Measurements from ENCODE around the gene TUSC2.

Gene TUSC2

DNA sequence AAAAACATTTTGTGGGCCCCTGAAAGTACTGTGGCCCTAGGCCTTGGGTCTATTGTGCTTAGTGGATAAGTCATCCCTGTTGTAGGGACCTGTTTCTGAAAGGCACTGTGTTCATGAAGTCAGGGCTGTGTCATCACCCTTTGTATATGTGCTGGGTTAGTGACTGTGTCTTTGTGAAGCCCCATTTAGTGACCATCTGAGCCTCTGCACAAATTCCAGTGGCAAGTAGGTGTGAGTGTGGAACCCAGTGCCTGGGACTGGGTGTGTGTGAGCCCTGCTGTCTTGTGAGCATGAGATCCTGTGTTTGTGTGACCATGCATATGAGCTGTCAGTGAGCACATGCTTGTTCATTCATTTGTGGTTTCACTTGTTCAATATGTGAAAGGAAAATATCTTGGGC, 23.4 kb downstream of the TUSC2 start:
- Histone ChIP-seq H3K4me1 (ENCODE audit: insufficient read depth, low read length, severe bottlenecking) (peaks cover 12% of the 10 kb centered on the region), H3K9me2 (ENCODE audit: low read depth, low read length) (no peaks in the 10 kb centered on the region), H3K4me3 (ENCODE audit: low read depth, low read length, poor library complexity, severe bottlenecking) (no peak overlapping the region), H3K36me3 (ENCODE audit: insufficient read depth, low read length) (peaks cover 5% of the 10 kb centered on the region), H3K9me3 (ENCODE audit: low read length) (0 out of 2 replicates have a peak, but pooled peaks cover 2% of the 10 kb centered on the region), H3K9ac (ENCODE audit: low read length) (no peak overlapping the region), H3K27me3 (ENCODE audit: insufficient read depth, low read length) (no peaks in the 10 kb centered on the region), H3K4me2 (ENCODE audit: low read length) (no peak overlapping the region), H4K20me1 (ENCODE audit: insufficient read depth, low read length) (no peaks in the 10 kb centered on the region), H3K79me2 (ENCODE audit: insufficient read depth, low read length) (no peaks in the 10 kb centered on the region), H3K27ac (ENCODE audit: low read depth, low read length, poor library complexity, severe bottlenecking) (no peak overlapping the region), H3F3A (ENCODE audit: insufficient read depth, low read length) (no peaks in the 10 kb centered on the region), H2AFZ (ENCODE audit: low read length) (no peak overlapping the region)
- TF ChIP-seq EZH2 (IDR thresholded peaks at IDR 0.05; ENCODE audit: borderline replicate concordance, low read length) = no peak
- no peak for TF ChIP-seq CTCF (IDR thresholded peaks at IDR 0.05; ENCODE audit: low read length)

DNA sequence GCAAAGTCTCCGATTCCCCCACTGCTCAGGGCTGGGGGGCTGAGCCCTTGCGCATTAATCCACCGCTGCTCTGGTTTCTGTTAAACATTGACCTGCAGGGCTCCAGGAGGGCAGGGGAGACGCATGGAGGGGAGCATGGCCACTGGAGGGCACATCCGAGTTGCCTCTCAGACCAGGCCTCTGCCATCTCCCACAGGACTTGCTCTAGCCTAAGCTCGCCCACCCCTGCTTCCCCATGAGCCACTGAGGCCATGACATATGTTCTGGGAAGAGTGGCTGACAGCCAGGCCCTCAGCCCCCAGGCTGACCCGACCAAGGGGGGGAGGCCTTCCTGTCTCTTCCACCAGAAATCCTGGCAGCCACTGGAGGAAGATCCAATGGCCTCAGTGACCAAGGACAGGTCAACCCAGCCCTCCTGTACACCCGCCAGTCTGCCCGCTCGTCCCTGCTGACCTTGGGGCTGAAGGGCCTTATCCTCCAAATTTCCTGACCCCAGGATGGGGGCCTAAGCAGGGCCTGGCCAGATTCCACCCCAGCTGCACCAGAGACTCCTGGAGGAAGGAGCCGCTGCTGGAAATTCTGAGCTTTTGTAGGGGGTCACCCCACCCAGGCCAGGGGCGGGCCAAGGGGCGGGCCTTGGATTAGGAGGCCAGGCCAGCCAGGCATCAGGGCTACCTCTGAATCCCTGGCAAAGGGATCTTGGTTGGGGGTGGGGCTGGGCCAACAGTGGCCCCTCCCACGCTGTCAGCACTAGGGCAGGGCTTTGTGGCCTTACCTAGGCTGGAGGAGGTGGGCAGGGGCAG, 24.8 kb downstream of the TUSC2 start, which contains the start of gene HYAL1:
Gene HYAL1 (minus strand): TSS at position 562 of the 803 bp plus-strand sequence. CDS start 618 bp downstream, outside the sequence.
- no peak within 1 kb of the TSS for H3K27ac ChIP-seq (ENCODE audit: low read depth, low read length, poor library complexity, severe bottlenecking)
- TF ChIP-seq EZH2 (IDR thresholded peaks at IDR 0.05; ENCODE audit: borderline replicate concordance, low read length) (no peak), CTCF (IDR thresholded peaks at IDR 0.05; ENCODE audit: low read length) (no peak)
- no peaks in the 10 kb centered on the region for H3F3A ChIP-seq (ENCODE audit: insufficient read depth, low read length)
- no peaks in the 10 kb centered on the region for H3K9me2 ChIP-seq (ENCODE audit: low read depth, low read length)
- no peaks in the 10 kb centered on the region for H3K9me3 ChIP-seq (ENCODE audit: low read length)
- H3K27me3 ChIP-seq (ENCODE audit: insufficient read depth, low read length) = no peaks in the 10 kb centered on the region
- H3K36me3 ChIP-seq (ENCODE audit: insufficient read depth, low read length) = no peaks in the 10 kb centered on the region; the same call in 1 of the 2 replicates
- H3K9ac ChIP-seq (ENCODE audit: low read length) = no peak within 1 kb of the TSS
- no peaks in the 10 kb centered on the region for H4K20me1 ChIP-seq (ENCODE audit: insufficient read depth, low read length)
- peaks cover 18% of the 10 kb centered on the region for H3K4me1 ChIP-seq (ENCODE audit: insufficient read depth, low read length, severe bottlenecking)
- H2AFZ ChIP-seq (ENCODE audit: low read length) = no peak within 1 kb of the TSS
- no peak within 1 kb of the TSS for H3K4me3 ChIP-seq (ENCODE audit: low read depth, low read length, poor library complexity, severe bottlenecking)
- H3K79me2 ChIP-seq (ENCODE audit: insufficient read depth, low read length) = no peaks in the 10 kb centered on the region
- H3K4me2 ChIP-seq (ENCODE audit: low read length) = no peak within 1 kb of the TSS

GRCh38 chr3:50302095-50303012, 25.7 kb downstream of the TUSC2 start:
- H3K9me3 ChIP-seq (ENCODE audit: low read length) = no peaks in the 10 kb centered on the region
- no peak overlapping the region for H2AFZ ChIP-seq (ENCODE audit: low read length)
- H4K20me1 ChIP-seq (ENCODE audit: insufficient read depth, low read length) = no peaks in the 10 kb centered on the region
- no peaks in the 10 kb centered on the region for H3F3A ChIP-seq (ENCODE audit: insufficient read depth, low read length)
- H3K4me2 ChIP-seq (ENCODE audit: low read length) = no peak overlapping the region
- H3K4me1 ChIP-seq (ENCODE audit: insufficient read depth, low read length, severe bottlenecking) = peaks cover 21% of the 10 kb centered on the region
- TF ChIP-seq EZH2 (IDR thresholded peaks at IDR 0.05; ENCODE audit: borderline replicate concordance, low read length) = no peak
- TF ChIP-seq CTCF (IDR thresholded peaks at IDR 0.05; ENCODE audit: low read length) = no peak
- H3K4me3 ChIP-seq (ENCODE audit: low read depth, low read length, poor library complexity, severe bottlenecking) = no peak overlapping the region
- H3K9me2 ChIP-seq (ENCODE audit: low read depth, low read length) = no peaks in the 10 kb centered on the region
- no peak overlapping the region for H3K9ac ChIP-seq (ENCODE audit: low read length)
- H3K36me3 ChIP-seq (ENCODE audit: insufficient read depth, low read length) = no peaks in the 10 kb centered on the region; the same call in 1 of the 2 replicates
- H3K27ac ChIP-seq (ENCODE audit: low read depth, low read length, poor library complexity, severe bottlenecking) = no peak overlapping the region
- no peaks in the 10 kb centered on the region for H3K27me3 ChIP-seq (ENCODE audit: insufficient read depth, low read length)
- no peaks in the 10 kb centered on the region for H3K79me2 ChIP-seq (ENCODE audit: insufficient read depth, low read length)
